GM21360 (cell line): ENCODE results near the gene IL2RG.

Experiments used
- ATAC-seq: cut with Tn5 transposase; IDR thresholded peaks from one replicate; pipeline ENCODE4 v1.9.1; 2021; ENCODE audit warnings: mild to moderate bottlenecking, moderate library complexity; ENCODE audit not compliant: unreplicated experiment

IL2RG gene

GRCh38 chrX:71081330-71082123 lies 29.9 kb downstream of the IL2RG start:
- no peak for ATAC-seq

- no peak for ATAC-seq
Measured at GRCh38 chrX:71070531-71070930, 40.8 kb downstream of the IL2RG start.

- ATAC-seq = peak; percentile 87
Measured at GRCh38 chrX:71068044-71068918, 43.1 kb downstream of the IL2RG start, which contains the start of gene SNX12. Gene SNX12, minus strand, starts transcription at chrX:71068334. Its CDS starts 28 bp downstream, at chrX:71068306.

GRCh38 chrX:71067712-71068043 lies 43.7 kb downstream of the IL2RG start:
- ATAC-seq = no peak

GRCh38 chrX:71067089-71067488 lies 44.3 kb downstream of the IL2RG start:
- ATAC-seq = no peak

- no peak for ATAC-seq
Measured at GRCh38 chrX:71060127-71060526, 51.2 kb downstream of the IL2RG start.

GRCh38 chrX:71057848-71058530 lies 53.4 kb downstream of the IL2RG start:
- ATAC-seq = no peak
